Measurements from ENCODE around the gene GALE.
"Not testable (repeated sequence)": the region's sequence is repeated elsewhere in the genome, so short reads cannot be mapped to it uniquely, and the experiment has no call there.

Gene GALE

DNA sequence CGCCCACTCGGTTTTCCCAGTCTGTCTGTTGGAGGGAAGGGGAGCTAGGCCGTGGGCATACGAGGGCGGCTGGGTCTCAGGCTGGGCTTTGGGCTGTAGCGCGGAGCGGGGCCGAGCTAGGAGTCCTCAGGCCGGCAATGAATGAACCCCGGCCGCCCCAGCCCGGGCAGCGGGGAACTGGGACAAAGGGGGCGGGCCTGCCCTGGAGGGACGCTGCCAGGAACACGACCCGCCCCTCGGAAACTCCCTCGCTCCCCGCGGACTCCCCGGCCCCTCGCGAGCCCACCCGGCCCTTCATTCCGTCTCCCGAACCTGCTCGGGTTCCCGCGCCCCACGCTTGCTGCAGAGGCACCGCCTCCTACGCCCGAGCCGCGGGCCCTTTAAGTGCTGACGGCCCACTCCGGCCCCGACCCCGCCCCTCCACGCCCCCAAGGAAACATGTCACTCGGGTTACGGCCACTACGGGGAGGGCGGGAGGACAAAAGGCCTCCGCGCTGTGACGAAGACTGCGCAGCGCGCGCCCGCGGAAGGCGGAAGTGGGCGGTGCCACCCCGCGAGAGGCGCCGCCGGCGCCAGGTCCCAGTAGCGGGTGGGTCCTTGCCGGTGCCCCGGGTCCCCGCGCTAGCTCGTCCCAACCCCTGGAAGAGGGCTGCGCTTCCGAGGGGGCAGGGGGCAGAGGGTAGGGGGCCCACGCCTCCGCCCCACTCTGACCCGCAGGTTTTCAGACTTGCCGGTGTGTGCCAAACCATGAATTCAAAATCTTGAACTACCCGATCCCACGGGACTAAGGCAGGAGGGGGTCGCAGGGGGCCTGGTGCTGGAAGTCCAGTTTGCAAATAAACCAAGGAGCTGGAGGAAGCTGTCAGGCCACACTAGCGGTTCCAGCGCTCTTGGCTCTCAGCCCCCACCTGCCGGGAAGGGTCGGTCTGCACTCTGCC lies at the start of gene GALE:
Gene GALE, minus strand, starts transcription at position 355 of the 938 bp plus-strand sequence. CDS start 1,747 bp downstream, outside the sequence.
- peak; percentile 71 for DNase-seq (ENCODE audit: low read depth)

GRCh38 chr1:23848673-23849616 lies 48.4 kb upstream of the GALE start:
- no peak for DNase-seq (ENCODE audit: low read depth)

DNA sequence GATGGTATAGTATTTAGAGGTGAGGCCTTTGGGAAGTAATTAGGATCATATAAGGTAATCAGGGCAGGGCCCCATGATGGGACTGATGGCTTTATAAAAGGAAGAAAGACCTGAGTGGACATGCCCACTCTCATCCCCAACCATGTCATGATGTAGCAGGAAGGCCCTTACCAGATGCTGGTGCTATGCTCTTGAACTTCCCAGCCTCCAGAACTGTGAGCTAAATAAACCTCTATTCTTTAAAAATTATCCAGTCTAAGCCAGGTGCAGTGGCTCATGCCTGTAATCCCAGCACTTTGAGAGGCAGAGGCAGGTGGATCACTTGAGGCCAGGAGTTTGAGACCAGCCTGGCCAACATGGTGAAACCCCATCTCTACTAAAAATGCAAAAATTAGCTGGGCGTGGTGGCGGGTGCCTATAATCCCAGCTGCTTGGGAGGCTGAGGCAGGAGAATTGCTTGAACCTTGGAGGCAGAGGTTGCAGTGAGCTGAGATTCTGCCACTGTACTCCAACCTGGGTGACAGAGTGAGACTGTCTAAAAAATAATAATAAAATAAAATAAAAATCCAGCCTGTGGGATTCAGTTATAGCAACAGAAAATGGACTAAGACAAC lies 47.0 kb upstream of the GALE start:
- not testable (repeated sequence) for DNase-seq (ENCODE audit: low read depth)

DNA sequence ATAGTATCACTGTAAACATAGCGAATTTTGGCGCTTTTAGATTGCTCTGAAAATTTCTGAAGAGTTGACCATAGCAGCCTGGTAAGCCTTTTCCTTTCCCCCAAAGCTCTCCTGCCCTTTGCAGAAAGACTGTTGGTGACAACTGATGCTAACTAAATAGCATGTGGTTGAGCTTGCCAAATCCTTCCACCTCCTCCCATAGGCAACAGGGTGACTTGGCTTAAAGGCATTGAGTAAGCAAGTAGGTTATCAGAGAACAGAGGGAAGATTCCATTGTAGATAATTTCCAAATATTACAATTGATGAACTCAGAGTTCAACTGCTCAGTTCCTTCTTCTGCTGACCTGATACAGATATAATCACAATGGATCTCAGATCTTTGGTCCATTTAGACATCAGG lies 44.6 kb upstream of the GALE start:
- DNase-seq (ENCODE audit: low read depth), result no peak

- DNase-seq (ENCODE audit: low read depth), result no peak
Measured at GRCh38 chr1:23843644-23844043, 43.1 kb upstream of the GALE start.

DNA sequence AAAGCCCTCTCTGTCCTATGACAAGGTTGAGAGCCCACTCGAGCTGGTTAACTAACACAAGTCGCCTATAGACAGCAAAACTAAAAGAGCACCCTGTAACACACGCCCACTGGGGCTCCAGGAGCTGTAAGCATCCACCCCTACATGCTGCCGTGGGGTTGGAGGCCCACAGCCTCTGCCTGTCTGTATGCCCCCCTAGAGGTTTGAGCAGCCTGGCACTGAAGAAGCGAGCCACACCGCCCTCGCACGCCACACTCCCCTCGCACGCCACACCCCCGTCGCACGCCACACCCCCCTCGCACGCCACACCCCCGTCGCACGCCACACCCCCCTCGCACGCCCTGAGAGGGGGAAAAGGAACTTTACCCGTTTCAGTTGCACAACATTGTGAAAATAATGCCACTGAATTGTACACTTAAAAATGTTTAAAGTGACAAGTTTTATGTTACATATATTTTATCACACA lies 37.9 kb upstream of the GALE start:
- no peak for DNase-seq (ENCODE audit: low read depth)

DNA sequence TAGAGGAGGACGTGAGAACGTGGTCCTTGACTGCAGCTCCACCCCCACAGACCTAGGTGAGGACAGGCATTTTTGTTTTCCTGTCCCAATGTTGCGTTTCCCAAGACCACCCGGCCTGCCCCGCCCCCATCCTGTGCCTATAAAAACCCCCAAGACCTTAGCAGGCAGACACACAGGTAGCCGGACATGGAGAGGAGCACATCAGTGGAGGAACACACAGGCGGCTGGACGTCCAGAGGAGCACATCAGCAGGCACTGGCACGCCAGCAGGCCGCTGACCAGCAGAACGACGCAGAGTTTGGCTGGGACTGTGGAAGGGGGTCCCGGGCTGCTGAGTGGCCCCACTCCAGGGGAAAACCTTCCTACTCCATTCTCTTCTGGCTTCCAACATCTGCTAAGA lies 37.4 kb upstream of the GALE start:
- no peak for DNase-seq (ENCODE audit: low read depth)

DNA sequence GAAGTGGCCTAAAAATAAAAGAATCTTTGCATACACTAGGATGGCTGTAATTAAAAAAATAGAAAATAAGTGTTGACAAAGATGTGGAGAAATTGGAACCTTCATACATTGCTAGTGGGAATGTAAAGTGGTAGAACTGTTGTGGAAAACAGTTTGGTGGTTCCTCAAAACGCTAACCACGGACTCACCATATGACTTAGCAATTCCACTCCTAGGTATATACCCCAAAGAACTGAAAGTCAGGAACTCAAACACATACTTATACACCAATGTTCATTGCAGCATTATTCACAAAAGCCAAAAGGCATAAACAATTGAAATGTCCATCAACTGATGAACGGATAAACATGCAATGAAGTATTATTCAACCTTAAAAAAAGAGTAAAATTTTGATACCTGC lies 35.5 kb upstream of the GALE start:
- no peak for DNase-seq (ENCODE audit: low read depth)

DNA sequence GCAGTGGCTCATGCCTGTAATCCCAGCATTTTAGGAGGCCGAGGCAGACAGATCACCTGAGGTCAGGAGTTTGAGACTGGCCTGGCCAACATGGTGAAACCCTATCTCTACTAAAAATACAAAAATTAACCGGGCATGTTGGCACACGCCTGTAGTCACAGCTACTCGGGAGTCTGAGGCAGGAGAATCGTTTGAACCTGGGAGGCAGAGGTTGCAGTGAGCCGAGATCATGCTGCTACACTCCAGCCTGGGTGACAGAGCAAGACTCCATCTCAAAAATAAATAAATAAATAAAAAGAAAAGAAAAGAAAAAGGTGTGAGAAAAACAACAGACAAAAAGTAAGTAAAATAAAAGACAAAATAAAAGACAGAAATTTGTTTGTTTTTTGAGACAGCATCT lies 33.6 kb upstream of the GALE start:
- DNase-seq (ENCODE audit: low read depth), result not testable (repeated sequence)

GRCh38 chr1:23827717-23828116 lies 27.2 kb upstream of the GALE start:
- no peak for DNase-seq (ENCODE audit: low read depth)

DNA sequence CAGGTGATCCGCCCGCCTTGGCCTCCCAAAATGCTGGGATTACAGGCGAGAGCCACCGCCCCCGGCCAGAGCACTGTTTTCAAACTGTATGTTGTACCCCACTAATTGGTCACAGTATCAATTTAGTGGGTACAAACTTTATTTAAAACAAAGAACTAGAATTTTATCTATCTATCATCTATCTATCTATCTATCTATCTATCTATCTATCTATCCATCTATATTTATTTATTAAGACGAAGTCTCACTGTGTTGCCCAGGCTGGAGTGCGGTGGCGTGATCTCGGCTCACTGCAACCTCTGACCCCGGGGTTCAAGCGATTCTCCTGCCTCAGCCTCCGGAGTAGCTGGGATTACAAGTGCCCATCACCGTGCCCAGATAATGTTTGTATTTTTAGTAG lies 26.0 kb upstream of the GALE start:
- DNase-seq (ENCODE audit: low read depth), result not testable (repeated sequence)

GRCh38 chr1:23825762-23826522 lies 25.4 kb upstream of the GALE start:
- no peak for DNase-seq (ENCODE audit: low read depth)

GRCh38 chr1:23825076-23825761 lies 24.7 kb upstream of the GALE start, which contains the start of gene HMGCL:
HMGCL (minus strand) TSS chr1:23825429; CDS start chr1:23825415, 14 bp downstream.
- DNase-seq (ENCODE audit: low read depth), result peak; percentile 51

GRCh38 chr1:23824711-23825075 lies 24.1 kb upstream of the GALE start:
- no peak for DNase-seq (ENCODE audit: low read depth)

DNA sequence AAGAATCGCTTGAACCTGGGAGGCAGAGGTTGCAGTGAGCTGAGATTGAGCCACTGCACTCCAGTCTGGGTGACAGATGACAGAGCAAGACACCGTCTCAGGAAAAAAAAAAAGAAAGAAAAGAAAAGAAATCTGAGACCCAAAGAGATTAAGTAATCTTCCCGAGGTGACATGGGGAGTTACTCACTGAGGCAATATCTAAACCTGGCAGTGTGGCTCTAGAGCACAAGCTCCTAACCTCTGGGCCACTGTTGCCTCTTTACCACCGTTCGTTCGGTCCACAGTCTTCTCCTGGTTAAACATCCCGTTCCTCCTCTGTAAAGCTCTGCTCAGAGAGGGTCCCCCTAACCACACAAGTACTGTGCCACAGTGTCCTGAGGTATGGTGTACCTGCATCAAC lies 23.2 kb upstream of the GALE start:
- no peak for DNase-seq (ENCODE audit: low read depth)

- no peak for DNase-seq (ENCODE audit: low read depth)
Measured at GRCh38 chr1:23817633-23818032, 17.1 kb upstream of the GALE start.

DNA sequence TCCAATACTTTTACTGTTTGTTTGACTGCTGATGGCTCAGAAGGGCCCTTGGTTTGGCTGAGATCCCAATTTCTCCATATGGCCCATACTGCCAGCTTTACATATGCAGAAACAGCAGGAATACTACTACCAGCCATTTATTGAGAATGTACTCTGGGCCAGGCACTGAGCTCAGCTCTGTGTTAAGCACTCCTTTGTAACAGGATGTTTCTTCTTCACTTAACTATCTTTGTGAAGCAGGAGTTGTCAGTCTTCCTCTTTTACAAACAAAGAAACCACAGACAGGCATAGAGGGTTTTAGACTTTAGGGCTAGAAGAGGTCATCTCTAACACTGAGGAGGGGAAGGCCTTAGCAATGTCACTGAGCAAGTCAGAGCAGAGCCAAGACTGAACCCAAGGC lies 16.4 kb upstream of the GALE start:
- no peak for DNase-seq (ENCODE audit: low read depth)

GRCh38 chr1:23816361-23816760 lies 15.8 kb upstream of the GALE start:
- no peak for DNase-seq (ENCODE audit: low read depth)

DNA sequence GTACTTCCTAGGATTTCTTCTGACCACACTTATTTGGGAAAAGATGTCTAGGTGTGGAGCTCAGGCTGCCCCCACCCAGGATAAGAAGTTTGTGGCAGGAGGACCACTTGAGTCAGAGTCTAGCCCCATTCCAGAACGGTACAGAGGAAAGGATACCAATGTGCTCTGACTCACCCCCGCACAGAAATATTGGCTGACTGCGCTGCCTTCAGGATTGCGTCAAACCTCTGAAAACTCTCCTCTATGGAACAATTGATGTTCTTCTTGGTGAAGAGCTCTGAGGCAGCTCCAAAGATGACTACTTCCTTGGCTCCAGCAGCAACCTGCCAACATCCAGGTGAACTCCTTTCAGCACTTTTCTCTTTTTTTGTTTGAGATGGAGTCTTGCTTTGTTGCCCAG lies 13.5 kb upstream of the GALE start:
- DNase-seq (ENCODE audit: low read depth), result no peak

DNA sequence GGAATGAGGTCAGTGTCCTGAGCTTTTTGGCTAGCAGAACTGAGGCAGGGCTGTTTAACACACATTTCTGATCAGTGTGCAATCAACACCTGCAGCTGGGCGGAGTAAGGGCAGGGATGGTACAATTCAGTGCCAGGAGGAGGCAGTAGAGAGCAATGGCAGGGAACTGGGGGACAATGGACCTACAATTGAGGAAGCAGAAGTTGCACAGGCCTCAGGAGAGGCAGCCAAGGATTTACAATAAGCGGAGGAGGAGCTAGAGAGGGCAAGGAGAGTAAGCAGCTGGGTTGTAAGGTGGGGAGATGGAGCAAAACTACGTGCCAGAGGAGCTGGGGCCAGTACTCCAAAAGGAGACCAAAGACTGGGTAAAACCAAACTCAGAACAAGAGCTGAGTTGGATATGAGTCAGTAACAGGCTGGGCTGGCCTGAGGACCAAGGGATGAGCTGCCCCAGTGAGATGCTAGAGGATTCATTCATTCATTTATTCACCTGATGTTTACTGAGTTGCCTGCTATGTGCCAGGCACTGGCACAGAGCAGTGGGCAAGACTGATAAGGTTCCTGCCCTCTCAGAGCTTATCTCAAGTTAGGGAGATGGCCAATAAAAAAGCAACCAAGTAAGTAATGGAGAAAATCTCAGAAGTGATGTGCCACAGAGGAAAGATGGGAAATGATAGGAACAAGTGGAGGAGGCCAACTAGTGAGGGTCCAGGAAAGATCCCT lies 10.4 kb upstream of the GALE start:
- no peak for DNase-seq (ENCODE audit: low read depth)
